Natural killer cell treated with Interleukin-12 subunit alpha and Interleukin-12 subunit beta and Interleukin-15 and Interleukin-18, amount 100 ng/mL, for 72 hours (primary cell): Measurements from ENCODE around the gene ACO2. TPM values are rescaled to one million over a fixed set of nuclear protein-coding genes. Genes with fewer than 3 reads are reported as not detected.

Experiments used
- ATAC-seq, 2 donors: fragments of 150-1000 bp; cut with Tn5 transposase in 1 of 2; sonication (Bioruptor Pico), chemical (Tn5 transposase) in 1 of 2; 2 replicates each; pipeline ENCODE4 v1.10.0; 2021
- DNase-seq: peaks from one replicate; pipeline ENCODE4 v3.0.0; 2022; ENCODE audit warnings: low spot score
- H3K27ac Mint-ChIP-seq, 2 donors: 1 replicate in 1 of 2; 2 replicates in 1 of 2; pipeline ENCODE4 v1.8.0; 2022; ENCODE audit warnings: mixed read lengths in 2 of 2, mild to moderate bottlenecking in 1 of 2, moderate library complexity in 1 of 2
- H3K27me3 Mint-ChIP-seq, 2 donors: 1 replicate in 1 of 2; 2 replicates in 1 of 2; pipeline ENCODE4 v1.8.0; 2022; ENCODE audit warnings: mixed read lengths in 2 of 2
- H3K36me3 Mint-ChIP-seq: one replicate; pipeline ENCODE4 v1.8.0; 2022; ENCODE audit warnings: mixed read lengths
- H3K4me1 Mint-ChIP-seq, 2 donors: 1 replicate in 1 of 2; 2 replicates in 1 of 2; pipeline ENCODE4 v1.8.0; 2022; ENCODE audit warnings: low read depth in 2 of 2, mixed read lengths in 2 of 2, mild to moderate bottlenecking in 1 of 2
- H3K4me3 Mint-ChIP-seq: one replicate; pipeline ENCODE4 v1.8.0; 2022; ENCODE audit warnings: mixed read lengths
- H3K9me3 Mint-ChIP-seq: 2 replicates; pipeline ENCODE4 v1.8.0; 2022; ENCODE audit warnings: mixed read lengths
- total RNA-seq, 2 donors: library from RNA; stranded (reverse); gene quantifications; one replicate each; pipeline ENCODE4 v1.2.3, GENCODE V29; 2022

The ACO2 gene
- total RNA-seq, 2 donors from 2014 or later, result 109 to 113 TPM

DNA sequence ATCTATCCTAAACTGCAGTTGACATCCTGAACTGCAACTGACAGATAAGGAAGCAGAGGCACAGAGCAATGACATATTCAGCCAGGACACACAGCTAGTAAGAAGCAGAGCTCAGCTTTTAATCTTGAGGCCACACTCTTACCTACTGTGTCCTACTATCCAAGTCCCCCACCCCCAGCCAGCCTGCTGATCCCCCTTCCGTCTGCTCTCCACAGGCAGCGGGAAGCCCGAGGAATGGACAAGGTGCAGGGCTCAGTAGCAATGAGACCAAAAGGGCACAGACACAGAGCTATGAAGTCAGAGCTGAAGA lies 71.0 kb downstream of the ACO2 start:
- Mint-ChIP-seq H3K27me3 (no peaks in the 10 kb centered on the region), H3K27ac (no peak overlapping the region), H3K9me3 (no peaks in the 10 kb centered on the region)

DNA sequence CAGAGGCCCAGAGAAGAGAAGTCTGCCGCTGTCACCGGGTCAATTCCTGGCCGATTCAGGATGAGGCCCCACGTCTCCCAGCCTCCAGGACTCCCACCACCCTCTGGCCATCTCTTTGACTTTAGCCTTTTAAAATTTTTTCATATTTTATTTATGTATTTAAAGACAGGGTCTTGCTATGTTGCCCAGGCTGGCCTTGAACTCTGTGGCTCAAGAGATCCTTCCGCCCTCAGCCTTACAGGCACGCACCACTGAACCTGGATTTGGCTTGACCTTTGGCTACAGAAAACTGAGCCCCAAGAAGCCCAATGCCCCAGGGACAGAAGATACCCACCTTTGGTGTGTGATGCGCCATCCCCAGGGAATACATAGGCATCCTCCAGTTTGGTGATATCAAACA lies 71.4 kb downstream of the ACO2 start:
- H3K27ac Mint-ChIP-seq, result no peak overlapping the region
- no peaks in the 10 kb centered on the region for H3K9me3 Mint-ChIP-seq
- no peak overlapping the region for H3K4me3 Mint-ChIP-seq
- ATAC-seq, result no peak
- no peaks in the 10 kb centered on the region for H3K27me3 Mint-ChIP-seq
- no peaks in the 10 kb centered on the region for H3K36me3 Mint-ChIP-seq
- H3K4me1 Mint-ChIP-seq, result peaks cover 29 to 33% of the 10 kb centered on the region in 2 donors
- DNase-seq, result no peak

More for the DNA sequence above, 71.0 kb downstream of the ACO2 start:
- no peak for ATAC-seq
- H3K4me1 Mint-ChIP-seq, result peaks cover 25 to 31% of the 10 kb centered on the region in 2 donors
- no peaks in the 10 kb centered on the region for H3K36me3 Mint-ChIP-seq
- no peak overlapping the region for H3K4me3 Mint-ChIP-seq
- DNase-seq, result no peak

DNA sequence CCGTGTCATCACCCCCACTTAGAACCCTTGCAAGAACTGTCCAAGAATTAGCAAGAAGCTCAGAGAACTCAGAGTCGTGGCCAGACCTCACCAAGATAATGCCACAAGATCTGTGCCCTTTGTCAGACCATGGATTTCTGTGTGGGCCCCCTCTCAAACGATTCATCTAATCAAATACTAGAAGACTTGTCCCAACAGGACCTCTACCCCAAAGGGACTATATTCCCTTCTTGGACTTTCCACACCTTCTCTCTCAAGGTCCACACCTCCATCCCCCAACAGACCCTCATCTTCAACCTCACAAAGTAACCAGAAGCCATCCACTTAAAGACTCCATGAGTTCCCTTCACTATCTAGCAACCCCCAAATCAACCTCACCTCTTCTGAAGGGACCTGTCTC lies 72.6 kb downstream of the ACO2 start:
- Mint-ChIP-seq H3K27me3 (no peaks in the 10 kb centered on the region), H3K4me3 (peak overlapping the region; percentile 48), H3K4me1 (peaks cover 29 to 33% of the 10 kb centered on the region in 2 donors), H3K9me3 (no peaks in the 10 kb centered on the region), H3K27ac (peak overlapping the region; percentile 8 to 38), H3K36me3 (no peaks in the 10 kb centered on the region)
- ATAC-seq (no peak), DNase-seq (no peak)

DNA sequence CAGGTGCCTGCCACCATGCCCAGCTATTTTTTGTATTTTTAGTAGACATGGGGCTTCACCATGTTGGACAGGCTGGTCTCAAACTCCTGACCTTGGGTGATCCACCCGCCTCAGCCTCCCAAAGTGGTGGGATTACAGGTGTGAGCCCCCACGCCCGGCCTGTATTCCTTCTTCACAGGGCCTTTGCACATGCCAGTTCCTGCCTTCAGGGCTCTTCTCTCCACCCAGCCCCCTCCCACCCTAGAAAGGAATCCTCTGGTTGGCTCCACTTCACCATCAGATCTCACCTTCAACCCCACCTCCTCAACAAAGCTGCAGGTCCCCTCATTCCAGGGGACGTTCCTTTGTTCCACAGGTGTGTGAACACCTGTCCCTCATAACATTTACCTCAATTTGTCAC lies 73.3 kb downstream of the ACO2 start:
- no peaks in the 10 kb centered on the region for H3K27me3 Mint-ChIP-seq
- H3K27ac Mint-ChIP-seq, result peak overlapping the region; percentile 79 to 96
- no peaks in the 10 kb centered on the region for H3K36me3 Mint-ChIP-seq
- no peak for DNase-seq
- no peaks in the 10 kb centered on the region for H3K9me3 Mint-ChIP-seq
- no peak for ATAC-seq
- H3K4me1 Mint-ChIP-seq, result peaks cover 29 to 33% of the 10 kb centered on the region in 2 donors
- peak overlapping the region; percentile 99 for H3K4me3 Mint-ChIP-seq

DNA sequence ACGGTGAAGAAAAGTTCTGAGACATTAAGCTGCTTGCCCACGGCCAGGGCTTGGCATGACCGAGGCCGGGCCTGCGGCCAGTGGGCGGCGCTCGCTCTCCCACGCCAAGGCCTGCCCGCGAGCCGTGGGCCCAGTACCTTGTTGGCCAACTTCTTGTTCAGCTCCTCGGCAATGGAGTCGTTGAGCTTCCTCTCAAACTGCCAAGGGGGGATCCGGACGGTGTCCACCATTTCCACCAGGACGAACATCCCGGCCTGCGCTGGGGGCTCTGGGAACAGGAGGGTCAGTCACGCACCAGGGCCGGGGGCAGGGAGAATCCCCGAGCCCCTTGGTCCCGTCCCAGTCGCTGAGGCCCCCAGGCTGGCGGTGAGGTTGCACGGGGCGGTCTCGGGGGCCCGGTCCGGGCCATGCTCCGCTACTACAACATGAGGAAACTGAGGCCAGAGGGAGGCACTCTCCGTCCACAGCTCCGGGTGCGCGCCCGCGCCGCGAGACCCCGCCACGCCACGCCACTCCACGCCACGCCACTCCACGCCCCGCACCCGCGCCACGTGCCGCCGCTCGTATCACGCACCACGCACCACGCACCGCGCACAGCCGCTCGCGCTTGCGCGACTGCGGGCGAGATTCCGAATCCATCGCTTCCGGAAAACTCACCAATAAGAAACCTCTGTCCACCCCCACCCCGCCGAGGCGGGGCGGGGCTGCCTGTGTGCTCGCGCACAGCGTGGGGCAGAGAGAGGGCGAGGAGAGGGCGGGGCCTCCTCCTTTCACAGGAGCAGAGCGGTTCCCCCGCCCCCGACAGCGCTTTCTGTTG lies 75.1 kb downstream of the ACO2 start, which contains the start of gene POLR3H:
TSS of gene POLR3H (minus strand) at position 617 of the 817 bp plus-strand sequence. CDS start at position 248, 369 bp downstream.
- DNase-seq, result peak; percentile 99
- H3K27ac Mint-ChIP-seq, result peak within 1 kb of the TSS; percentile 79 to 96
- H3K4me3 Mint-ChIP-seq, result peak within 1 kb of the TSS; percentile 99
- H3K4me1 Mint-ChIP-seq, result peaks cover 29 to 33% of the 10 kb centered on the region in 2 donors
- ATAC-seq, result peak; percentile 99 to 100
- H3K27me3 Mint-ChIP-seq, result no peaks in the 10 kb centered on the region
- H3K36me3 Mint-ChIP-seq, result no peaks in the 10 kb centered on the region
- no peaks in the 10 kb centered on the region for H3K9me3 Mint-ChIP-seq

DNA sequence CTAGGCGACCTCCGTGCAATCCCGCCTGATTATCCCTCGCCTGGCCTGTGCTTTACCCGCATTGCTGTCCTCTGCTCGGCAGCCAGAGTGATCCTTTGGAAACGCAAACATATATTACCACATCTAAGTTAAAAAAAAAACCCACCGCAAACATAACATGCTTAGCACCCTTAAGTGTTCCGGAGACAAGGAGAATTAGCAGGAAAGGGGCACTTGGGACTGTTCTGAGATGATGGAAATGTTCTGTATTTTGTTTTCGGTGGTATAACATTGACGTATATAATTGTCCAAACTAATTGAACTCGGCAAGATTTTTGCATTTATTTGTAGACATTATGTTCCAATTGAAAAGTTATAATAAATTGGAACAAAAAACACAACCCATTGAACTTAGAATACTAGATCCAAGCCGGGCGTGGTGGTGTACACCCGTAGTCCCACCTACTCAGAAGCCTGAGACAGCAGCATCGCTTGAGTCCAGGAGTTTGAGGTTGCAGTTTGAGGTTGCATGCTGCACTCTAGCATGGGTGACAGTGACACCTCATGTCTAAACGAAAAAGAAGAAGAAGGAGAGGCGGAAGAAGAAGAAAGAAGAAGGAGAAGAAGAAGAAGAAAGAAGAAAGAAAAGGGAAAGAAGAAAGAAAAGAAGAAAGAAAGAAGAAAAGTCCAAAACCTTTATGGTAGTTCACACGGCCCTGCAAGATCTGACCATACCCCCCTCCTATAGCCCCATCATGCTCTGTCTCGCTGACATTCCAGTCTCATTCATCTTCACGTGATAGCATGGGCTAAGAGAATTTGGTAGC lies 76.0 kb downstream of the ACO2 start:
- peak overlapping the region; percentile 73 to 96 for H3K27ac Mint-ChIP-seq
- H3K27me3 Mint-ChIP-seq, result no peaks in the 10 kb centered on the region
- ATAC-seq (no peak), DNase-seq (no peak)
- no peaks in the 10 kb centered on the region for H3K9me3 Mint-ChIP-seq
- peaks cover 29% of the 10 kb centered on the region in 2 donors for H3K4me1 Mint-ChIP-seq
- H3K36me3 Mint-ChIP-seq, result no peaks in the 10 kb centered on the region
- peak overlapping the region; percentile 99 for H3K4me3 Mint-ChIP-seq

DNA sequence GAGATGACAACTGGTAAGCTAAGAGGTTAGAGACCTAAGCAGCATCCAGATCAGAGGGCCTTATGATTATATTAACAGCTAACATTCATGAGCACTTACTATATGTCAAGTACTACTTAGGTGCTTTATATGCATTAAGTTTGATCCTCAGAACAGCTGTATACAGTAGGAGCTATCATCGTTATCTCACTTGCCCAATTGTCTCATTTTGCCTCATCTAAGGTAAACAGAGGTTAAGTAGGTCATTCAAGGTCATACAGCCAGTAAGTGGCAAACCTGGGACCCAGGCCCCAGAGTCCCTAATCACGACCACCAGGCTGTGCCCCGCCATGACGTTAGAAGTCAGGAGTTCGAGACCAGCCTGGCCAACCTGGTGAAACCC lies 79.9 kb downstream of the ACO2 start:
- Mint-ChIP-seq H3K4me1 (peaks cover 11 to 12% of the 10 kb centered on the region in 2 donors), H3K36me3 (no peaks in the 10 kb centered on the region), H3K27ac (no peak overlapping the region), H3K27me3 (peaks cover 0 to 4% of the 10 kb centered on the region in 2 donors), H3K4me3 (no peak overlapping the region), H3K9me3 (no peaks in the 10 kb centered on the region)
- ATAC-seq (no peak), DNase-seq (no peak)

DNA sequence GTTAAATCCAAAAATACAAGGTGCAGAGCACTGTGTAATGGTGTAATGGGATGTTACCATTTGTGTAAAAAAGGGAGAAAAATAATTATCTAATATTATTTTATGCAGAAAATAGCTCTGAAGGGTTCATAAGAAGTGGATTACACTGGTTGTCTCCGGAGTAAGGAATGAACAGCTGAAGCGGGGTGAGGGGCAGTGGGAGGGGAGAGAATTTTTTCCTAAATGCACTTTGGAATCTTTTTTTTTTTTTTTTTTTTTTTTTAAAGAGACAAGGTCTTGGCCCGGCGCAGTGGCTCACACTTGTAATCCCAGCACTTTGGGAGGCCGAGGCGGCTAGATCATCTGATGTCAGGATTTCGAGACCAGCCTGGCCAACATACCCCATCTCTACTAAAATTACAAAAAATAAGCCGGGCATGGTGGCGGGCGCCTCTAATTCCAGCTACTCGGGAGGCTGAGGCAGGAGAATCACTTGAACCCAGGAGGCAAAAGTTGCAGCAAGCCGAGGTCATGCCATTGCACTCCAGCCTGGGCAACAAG lies 82.1 kb downstream of the ACO2 start:
- Mint-ChIP-seq H3K4me1 (no peaks in the 10 kb centered on the region), H3K27me3 (peaks cover under 1 to 6% of the 10 kb centered on the region in 2 donors), H3K36me3 (no peaks in the 10 kb centered on the region), H3K27ac (no peak overlapping the region), H3K9me3 (no peaks in the 10 kb centered on the region), H3K4me3 (no peak overlapping the region)
- ATAC-seq, result no peak
- no peak for DNase-seq

DNA sequence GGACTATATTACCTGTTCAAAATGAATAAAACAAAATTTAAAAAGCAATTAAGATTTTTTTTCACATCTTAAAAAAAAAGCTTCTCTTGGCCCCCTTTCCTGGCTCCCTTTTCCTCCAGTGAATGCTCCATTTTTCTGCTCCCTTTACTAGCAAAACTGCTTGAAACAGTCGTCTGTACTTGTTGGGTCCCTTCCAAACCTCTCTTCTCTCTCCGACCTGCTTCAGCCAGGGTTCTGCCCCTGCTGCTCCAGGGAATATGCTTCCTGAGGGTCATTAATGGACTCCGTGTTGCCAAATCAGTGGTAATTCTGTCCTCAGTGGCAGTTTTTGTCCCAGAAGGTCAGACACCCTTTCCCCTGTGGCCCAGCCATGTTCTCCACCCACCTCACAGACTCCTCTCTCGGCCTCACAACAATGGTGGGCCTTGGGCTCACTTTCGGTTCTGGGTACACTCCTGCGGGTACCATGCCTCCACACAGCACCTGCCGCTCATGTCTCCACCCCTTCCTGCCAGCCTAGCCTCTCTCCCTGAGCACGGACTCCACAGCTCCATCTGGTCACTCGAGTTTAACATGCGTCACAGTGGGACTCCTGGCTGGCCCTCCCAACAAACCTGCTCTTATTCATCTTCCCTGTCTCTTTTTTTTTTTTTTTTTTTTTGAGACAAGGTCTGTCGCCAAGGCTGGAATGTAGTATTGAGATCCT lies 83.1 kb downstream of the ACO2 start:
- Mint-ChIP-seq H3K27me3 (peaks cover 7 to 9% of the 10 kb centered on the region in 2 donors), H3K4me1 (no peaks in the 10 kb centered on the region), H3K36me3 (no peaks in the 10 kb centered on the region), H3K27ac (no peak overlapping the region), H3K9me3 (no peaks in the 10 kb centered on the region), H3K4me3 (no peak overlapping the region)
- ATAC-seq (no peak), DNase-seq (no peak)

DNA sequence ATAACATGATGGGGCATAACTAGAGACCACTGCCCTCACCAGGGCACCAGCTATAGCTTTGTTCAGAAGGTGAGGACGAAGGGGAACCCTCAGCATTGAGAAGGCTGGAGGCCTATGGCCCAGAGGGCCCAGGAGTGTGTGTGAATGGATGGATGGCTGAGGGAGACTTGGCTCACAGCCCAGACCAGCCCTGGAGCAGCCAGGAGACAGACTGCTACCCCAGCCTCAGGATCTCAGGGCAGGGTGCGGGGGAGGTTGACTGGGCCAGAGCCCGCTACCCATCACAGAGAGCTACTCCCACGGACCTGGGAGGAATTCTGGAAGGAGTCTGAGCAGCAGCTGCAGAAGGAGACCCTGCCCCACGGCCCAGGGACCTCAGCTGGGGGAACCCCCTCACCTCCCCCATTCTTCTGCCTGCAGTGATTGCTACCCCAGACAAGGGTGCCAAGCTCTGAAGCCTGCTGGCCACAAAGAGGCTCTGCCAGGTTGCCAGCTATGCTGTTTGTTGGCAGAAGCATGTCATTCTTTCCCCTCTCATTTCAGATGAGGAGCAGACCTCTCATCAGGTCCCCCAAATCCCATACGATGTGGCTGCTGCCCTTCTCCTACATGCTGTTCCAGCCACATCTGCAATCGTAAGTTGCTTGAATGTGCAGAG lies 86.5 kb downstream of the ACO2 start:
- no peak overlapping the region for H3K27ac Mint-ChIP-seq
- H3K9me3 Mint-ChIP-seq, result no peaks in the 10 kb centered on the region
- peaks cover 7 to 13% of the 10 kb centered on the region in 2 donors for H3K27me3 Mint-ChIP-seq
- no peaks in the 10 kb centered on the region for H3K4me1 Mint-ChIP-seq
- no peaks in the 10 kb centered on the region for H3K36me3 Mint-ChIP-seq
- ATAC-seq, result no peak
- no peak overlapping the region for H3K4me3 Mint-ChIP-seq
- no peak for DNase-seq

DNA sequence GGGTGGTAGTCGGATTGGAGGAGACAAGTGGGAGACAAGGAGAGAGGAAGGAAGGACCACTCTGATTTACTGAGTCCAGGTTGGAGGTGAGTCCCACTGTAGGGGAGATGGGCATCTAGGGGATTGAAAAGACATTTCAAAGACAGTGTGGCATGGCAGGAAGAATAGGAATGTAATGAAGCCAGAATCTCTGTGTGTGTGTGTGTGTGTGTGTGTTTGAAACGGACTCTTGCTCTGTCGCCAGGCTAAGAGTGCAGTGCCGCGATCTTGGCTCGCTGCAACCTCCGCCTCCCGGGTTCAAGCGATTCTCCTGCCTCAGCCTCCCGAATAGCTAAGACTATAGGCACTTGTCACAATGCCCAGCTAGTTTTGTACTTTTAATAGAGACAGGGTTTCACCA lies 87.6 kb downstream of the ACO2 start:
- Mint-ChIP-seq H3K9me3 (no peaks in the 10 kb centered on the region), H3K4me3 (no peak overlapping the region), H3K27ac (no peak overlapping the region), H3K36me3 (no peaks in the 10 kb centered on the region), H3K4me1 (no peaks in the 10 kb centered on the region), H3K27me3 (peaks cover 7 to 21% of the 10 kb centered on the region in 2 donors)
- DNase-seq, result no peak
- ATAC-seq, result no peak

DNA sequence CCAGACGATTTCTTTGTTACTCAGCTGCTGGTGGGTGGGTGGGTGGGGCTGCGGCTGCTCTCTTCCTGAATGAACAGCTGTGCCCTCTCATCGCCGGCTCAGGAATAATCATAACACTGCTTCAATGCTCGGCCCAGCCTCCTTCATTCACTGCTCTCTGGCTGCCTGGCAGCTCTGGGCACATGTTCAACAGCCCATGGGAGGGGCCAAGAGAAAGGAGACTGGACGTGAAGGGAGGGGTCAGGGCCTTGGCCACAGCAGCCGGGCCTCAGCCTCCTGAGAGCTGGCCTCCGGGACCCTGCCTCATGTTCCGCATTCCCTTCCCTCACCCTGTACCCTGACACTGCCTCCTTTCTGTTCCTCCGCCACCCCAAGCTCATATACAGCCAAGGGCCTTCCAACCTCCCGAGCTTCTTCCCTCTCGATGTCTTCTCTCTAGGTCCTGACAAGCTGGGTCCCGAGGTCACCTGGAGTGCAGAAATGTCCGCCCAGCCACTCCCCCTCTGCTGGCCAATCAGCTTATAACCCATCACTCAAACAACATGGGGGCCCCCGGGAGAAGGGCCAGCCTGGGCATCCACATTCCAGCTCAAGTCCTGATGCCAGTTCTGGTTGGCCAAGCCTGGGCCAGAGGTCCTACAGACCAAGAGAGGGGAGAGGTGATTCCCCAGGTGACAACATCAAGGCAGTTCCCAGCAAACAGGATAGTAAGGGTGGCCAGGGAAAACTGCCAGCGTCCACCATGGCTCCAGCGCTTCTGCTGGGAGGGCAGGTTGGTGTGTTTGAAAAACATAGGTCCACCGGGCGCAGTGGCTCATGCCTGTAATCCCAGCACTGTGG lies 88.7 kb downstream of the ACO2 start:
- ATAC-seq (no peak), DNase-seq (no peak)
- Mint-ChIP-seq H3K4me1 (no peaks in the 10 kb centered on the region), H3K27ac (no peak overlapping the region), H3K4me3 (no peak overlapping the region), H3K27me3 (peaks cover 7 to 21% of the 10 kb centered on the region in 2 donors), H3K36me3 (no peaks in the 10 kb centered on the region), H3K9me3 (no peaks in the 10 kb centered on the region)
